ENCODE data around the gene S100A4.

The S100A4 gene

GRCh38 chr1:153548722-153549688 is 3.4 kb upstream of the S100A4 start, which contains the start of gene S100A3:
Gene S100A3 (minus strand): TSS chr1:153549258. CDS start chr1:153548485, 773 bp downstream.
- Histone ChIP-seq H3K27ac (ENCODE audit: insufficient read depth, low read depth, low read length, poor library complexity, severe bottlenecking) (no peak within 1 kb of the TSS), H3K4me3 (ENCODE audit: insufficient read depth, low read depth, low read length) (no peak within 1 kb of the TSS), H3K27me3 (ENCODE audit: control insufficient read depth, insufficient read depth, low read length, poor library complexity, severe bottlenecking) (no peaks in the 10 kb centered on the region), H3K36me3 (ENCODE audit: control insufficient read depth, insufficient read depth, low read length) (no peaks in the 10 kb centered on the region), H3K4me1 (ENCODE audit: control insufficient read depth, insufficient read depth, low read length) (peaks cover 51% of the 10 kb centered on the region), H3K9me3 (ENCODE audit: control insufficient read depth, low read length) (no peaks in the 10 kb centered on the region)
- 80 to 84% methylated on average over 14 of the region's 14 CpGs for WGBS, 2 experiments

- Histone ChIP-seq H3K4me1 (ENCODE audit: control insufficient read depth, insufficient read depth, low read length) (peaks cover 48% of the 10 kb centered on the region), H3K4me3 (ENCODE audit: insufficient read depth, low read depth, low read length) (no peak overlapping the region), H3K27me3 (ENCODE audit: control insufficient read depth, insufficient read depth, low read length, poor library complexity, severe bottlenecking) (no peaks in the 10 kb centered on the region), H3K27ac (ENCODE audit: insufficient read depth, low read depth, low read length, poor library complexity, severe bottlenecking) (no peak overlapping the region), H3K36me3 (ENCODE audit: control insufficient read depth, insufficient read depth, low read length) (no peaks in the 10 kb centered on the region), H3K9me3 (ENCODE audit: control insufficient read depth, low read length) (no peaks in the 10 kb centered on the region)
- WGBS, 2 experiments = 88 to 89% methylated on average over 19 of the region's 19 CpGs
These were observed 2.2 kb upstream of the S100A4 start for GRCh38 chr1:153547560-153548551.

GRCh38 chr1:153546796-153547559 is 1.4 kb upstream of the S100A4 start:
- Histone ChIP-seq H3K36me3 (ENCODE audit: control insufficient read depth, insufficient read depth, low read length) (no peaks in the 10 kb centered on the region), H3K27ac (ENCODE audit: insufficient read depth, low read depth, low read length, poor library complexity, severe bottlenecking) (no peak overlapping the region), H3K4me3 (ENCODE audit: insufficient read depth, low read depth, low read length) (no peak overlapping the region), H3K9me3 (ENCODE audit: control insufficient read depth, low read length) (no peaks in the 10 kb centered on the region), H3K27me3 (ENCODE audit: control insufficient read depth, insufficient read depth, low read length, poor library complexity, severe bottlenecking) (no peaks in the 10 kb centered on the region), H3K4me1 (ENCODE audit: control insufficient read depth, insufficient read depth, low read length) (peaks cover 48% of the 10 kb centered on the region)
- WGBS, 2 experiments = 69 to 70% methylated on average over 14 of the region's 14 CpGs

- Histone ChIP-seq H3K27me3 (ENCODE audit: control insufficient read depth, insufficient read depth, low read length, poor library complexity, severe bottlenecking) (no peaks in the 10 kb centered on the region), H3K4me1 (ENCODE audit: control insufficient read depth, insufficient read depth, low read length) (peaks cover 48% of the 10 kb centered on the region), H3K4me3 (ENCODE audit: insufficient read depth, low read depth, low read length) (no peak overlapping the region), H3K27ac (ENCODE audit: insufficient read depth, low read depth, low read length, poor library complexity, severe bottlenecking) (no peak overlapping the region), H3K36me3 (ENCODE audit: control insufficient read depth, insufficient read depth, low read length) (no peaks in the 10 kb centered on the region), H3K9me3 (ENCODE audit: control insufficient read depth, low read length) (no peaks in the 10 kb centered on the region)
- 93 to 98% methylated on average over 8 of the region's 8 CpGs for WGBS, 2 experiments
These were observed 765 bp upstream of the S100A4 start for GRCh38 chr1:153546371-153546770.

- Histone ChIP-seq H3K4me1 (ENCODE audit: control insufficient read depth, insufficient read depth, low read length) (peaks cover 48% of the 10 kb centered on the region), H3K27me3 (ENCODE audit: control insufficient read depth, insufficient read depth, low read length, poor library complexity, severe bottlenecking) (no peaks in the 10 kb centered on the region), H3K4me3 (ENCODE audit: insufficient read depth, low read depth, low read length) (no peak overlapping the region), H3K36me3 (ENCODE audit: control insufficient read depth, insufficient read depth, low read length) (no peaks in the 10 kb centered on the region), H3K9me3 (ENCODE audit: control insufficient read depth, low read length) (no peaks in the 10 kb centered on the region), H3K27ac (ENCODE audit: insufficient read depth, low read depth, low read length, poor library complexity, severe bottlenecking) (no peak overlapping the region)
- WGBS, 2 experiments = 68 to 69% methylated on average over 10 of the region's 10 CpGs
These were observed 1.0 kb downstream of the S100A4 start for GRCh38 chr1:153544453-153545066.

- 94 to 95% methylated on average over 3 to 4 of the region's 4 CpGs for WGBS, 2 experiments
- H3K27me3 ChIP-seq (ENCODE audit: control insufficient read depth, insufficient read depth, low read length, poor library complexity, severe bottlenecking) = no peaks in the 10 kb centered on the region
- H3K9me3 ChIP-seq (ENCODE audit: control insufficient read depth, low read length) = no peaks in the 10 kb centered on the region
- H3K27ac ChIP-seq (ENCODE audit: insufficient read depth, low read depth, low read length, poor library complexity, severe bottlenecking) = no peak overlapping the region
- H3K4me3 ChIP-seq (ENCODE audit: insufficient read depth, low read depth, low read length) = no peak overlapping the region
- peaks cover 46% of the 10 kb centered on the region for H3K4me1 ChIP-seq (ENCODE audit: control insufficient read depth, insufficient read depth, low read length)
- H3K36me3 ChIP-seq (ENCODE audit: control insufficient read depth, insufficient read depth, low read length) = no peaks in the 10 kb centered on the region
These were observed 1.9 kb downstream of the S100A4 start for GRCh38 chr1:153543736-153544135.

- 92 to 93% methylated on average over 13 of the region's 13 CpGs for WGBS, 2 experiments
- no peaks in the 10 kb centered on the region for H3K36me3 ChIP-seq (ENCODE audit: control insufficient read depth, insufficient read depth, low read length)
- H3K27me3 ChIP-seq (ENCODE audit: control insufficient read depth, insufficient read depth, low read length, poor library complexity, severe bottlenecking) = no peaks in the 10 kb centered on the region
- no peaks in the 10 kb centered on the region for H3K9me3 ChIP-seq (ENCODE audit: control insufficient read depth, low read length)
- peaks cover 40% of the 10 kb centered on the region for H3K4me1 ChIP-seq (ENCODE audit: control insufficient read depth, insufficient read depth, low read length)
- H3K4me3 ChIP-seq (ENCODE audit: insufficient read depth, low read depth, low read length) = no peak overlapping the region
- no peak overlapping the region for H3K27ac ChIP-seq (ENCODE audit: insufficient read depth, low read depth, low read length, poor library complexity, severe bottlenecking)
These were observed 2.5 kb downstream of the S100A4 start for GRCh38 chr1:153542956-153543711.

GRCh38 chr1:153541641-153542590 is 3.7 kb downstream of the S100A4 start:
- peaks cover 29% of the 10 kb centered on the region for H3K4me1 ChIP-seq (ENCODE audit: control insufficient read depth, insufficient read depth, low read length)
- no peaks in the 10 kb centered on the region for H3K36me3 ChIP-seq (ENCODE audit: control insufficient read depth, insufficient read depth, low read length)
- no peak overlapping the region for H3K4me3 ChIP-seq (ENCODE audit: insufficient read depth, low read depth, low read length)
- H3K9me3 ChIP-seq (ENCODE audit: control insufficient read depth, low read length) = no peaks in the 10 kb centered on the region
- 90 to 92% methylated on average over 13 of the region's 13 CpGs for WGBS, 2 experiments
- H3K27me3 ChIP-seq (ENCODE audit: control insufficient read depth, insufficient read depth, low read length, poor library complexity, severe bottlenecking) = no peaks in the 10 kb centered on the region
- no peak overlapping the region for H3K27ac ChIP-seq (ENCODE audit: insufficient read depth, low read depth, low read length, poor library complexity, severe bottlenecking)

All from ectodermal cell (in vitro differentiated cells).